Neural cell (in vitro differentiated cells): ENCODE measurements around the gene P3H3. TPM values are rescaled to one million over a fixed set of nuclear protein-coding genes. Genes with fewer than 3 reads are reported as not detected.

ENCODE experiments used
- H2AFZ ChIP-seq: fragments of 200-600, 300-800 bp; sonication (generic), shearing (Covaris generic); 2 replicates; pipeline ENCODE4 v1.6.0; 2014; ENCODE audit warnings: low read depth, mild to moderate bottlenecking, antibody characterized with exemption, low read length, moderate library complexity
- H3F3A ChIP-seq: fragments of 200-600 bp; shearing (Covaris generic); 2 replicates; pipeline ENCODE4 v1.6.1; 2016; ENCODE audit warnings: mild to moderate bottlenecking, moderate library complexity, mixed read lengths, antibody characterized with exemption, low read length; ENCODE audit not compliant: insufficient read depth, poor library complexity, severe bottlenecking
- H3K27ac ChIP-seq: fragments of 200-600, 300-800 bp; sonication (generic), shearing (Covaris generic); 2 replicates; pipeline ENCODE4 v1.5.1; 2014; ENCODE audit warnings: mild to moderate bottlenecking, low read length, moderate library complexity
- H3K27me3 ChIP-seq: fragments of 300-800, 200-600 bp; sonication (generic), shearing (Covaris generic); 2 replicates; pipeline ENCODE4 v1.6.0; 2014; ENCODE audit warnings: mild to moderate bottlenecking, low read depth, low read length, moderate library complexity; ENCODE audit not compliant: insufficient read depth
- H3K36me3 ChIP-seq: fragments of 300-800, 200-600 bp; sonication (generic), shearing (Covaris generic); 2 replicates; pipeline ENCODE4 v1.5.1; 2014; ENCODE audit warnings: mild to moderate bottlenecking, antibody characterized with exemption, low read length, moderate library complexity; ENCODE audit not compliant: insufficient read depth
- H3K4me2 ChIP-seq: fragments of 300-800, 200-600 bp; sonication (generic), shearing (Covaris generic); 2 replicates; pipeline ENCODE4 v1.6.0; 2014; ENCODE audit warnings: mild to moderate bottlenecking, low read length
- H3K4me3 ChIP-seq: fragments of 300-800, 200-600 bp; sonication (generic), shearing (Covaris generic); 2 replicates; pipeline ENCODE4 v1.5.1; 2014; ENCODE audit warnings: mild to moderate bottlenecking, low read length, moderate library complexity
- H3K79me2 ChIP-seq: fragments of 200-600 bp; shearing (Covaris generic); replicated peaks from 2 replicates; pipeline ENCODE4 v1.6.0; 2014; ENCODE audit warnings: mild to moderate bottlenecking, low read length, moderate library complexity; ENCODE audit not compliant: insufficient read depth
- H3K9ac ChIP-seq: fragments of 300-800, 200-600 bp; sonication (generic), shearing (Covaris generic); 2 replicates; pipeline ENCODE4 v1.6.1; 2016; ENCODE audit warnings: mild to moderate bottlenecking, low read length, mixed read lengths
- H3K9me2 ChIP-seq: fragments of 200-600 bp; shearing (Covaris generic); 2 replicates; pipeline ENCODE4 v1.6.1; 2016; ENCODE audit warnings: mild to moderate bottlenecking, low read length, mixed read lengths; ENCODE audit not compliant: insufficient read depth
- H3K9me3 ChIP-seq: fragments of 200-600, 300-800 bp; sonication (generic), shearing (Covaris generic); 2 replicates; pipeline ENCODE4 v1.6.1; 2016; ENCODE audit warnings: mild to moderate bottlenecking, mixed run types, low read length, moderate library complexity, mixed read lengths
- H4K20me1 ChIP-seq: fragments of 200-600 bp; shearing (Covaris generic); 2 replicates; pipeline ENCODE4 v1.6.1; 2016; ENCODE audit warnings: mild to moderate bottlenecking, mixed run types; ENCODE audit not compliant: insufficient read depth
- CTCF ChIP-seq: fragments of 450-650 bp; IDR thresholded peaks from 2 replicates; pipeline ENCODE4 v1.5.1; 2014; ENCODE audit warnings: antibody characterized with exemption, mild to moderate bottlenecking, moderate library complexity; ENCODE audit not compliant: poor library complexity, severe bottlenecking
- EP300 ChIP-seq: fragments of 450-650 bp; conservative IDR thresholded peaks from 2 replicates; pipeline ENCODE4 v1.6.1; 2014; ENCODE audit warnings: antibody characterized with exemption, mild to moderate bottlenecking, moderate library complexity; ENCODE audit not compliant: poor library complexity, severe bottlenecking
- EZH2 ChIP-seq: fragments of 200-600, 300-800 bp; shearing (Covaris generic), sonication (generic); IDR thresholded peaks from 2 replicates; pipeline ENCODE4 v1.6.1; 2014; ENCODE audit warnings: antibody characterized with exemption, low read length, borderline replicate concordance, mild to moderate bottlenecking; ENCODE audit not compliant: insufficient read depth, poor library complexity, severe bottlenecking
- MXI1 ChIP-seq: fragments of 450-650 bp; conservative IDR thresholded peaks from 2 replicates; pipeline ENCODE4 v1.6.1; 2014; ENCODE audit warnings: antibody characterized with exemption, mild to moderate bottlenecking; ENCODE audit not compliant: poor library complexity, severe bottlenecking
- POLR2AphosphoS5 ChIP-seq: IDR thresholded peaks from 2 replicates; pipeline ENCODE4 v1.6.1; 2012
- RAD21 ChIP-seq: fragments of 450-650 bp; conservative IDR thresholded peaks from 2 replicates; pipeline ENCODE4 v1.6.1; 2014; ENCODE audit warnings: antibody characterized with exemption, mild to moderate bottlenecking, moderate library complexity
- REST ChIP-seq: IDR thresholded peaks from 2 replicates; pipeline ENCODE4 v1.6.1; 2012; ENCODE audit warnings: borderline replicate concordance
- SMC3 ChIP-seq: fragments of 450-650 bp; conservative IDR thresholded peaks from 2 replicates; pipeline ENCODE4 v1.6.1; 2014; ENCODE audit warnings: antibody characterized with exemption, mild to moderate bottlenecking, moderate library complexity; ENCODE audit not compliant: poor library complexity
- TAF1 ChIP-seq: IDR thresholded peaks from 2 replicates; pipeline ENCODE4 v1.6.1; 2012; ENCODE audit warnings: low read depth
- polyA plus RNA-seq: library from polyadenylated mRNA; depleted of rRNA; stranded (reverse); fragments of >200 nt; gene quantifications from 2 replicates; pipeline ENCODE4 v1.2.3, GENCODE V29; 2014

Gene P3H3
- polyA plus RNA-seq, 1 donor from 2014 or later = 58.9 TPM

GRCh38 chr12:6840330-6840729 is 12.1 kb downstream of the P3H3 start:
- Histone ChIP-seq H3F3A (no peaks in the 10 kb centered on the region), H3K4me2 (no peak overlapping the region), H3K79me2 (no peaks in the 10 kb centered on the region), H3K9me2 (no peaks in the 10 kb centered on the region), H3K27me3 (no peaks in the 10 kb centered on the region), H3K4me3 (no peak overlapping the region), H3K9me3 (no peaks in the 10 kb centered on the region), H3K36me3 (no peaks in the 10 kb centered on the region), H3K27ac (no peak overlapping the region), H4K20me1 (no peaks in the 10 kb centered on the region), H3K9ac (no peak overlapping the region), H2AFZ (no peak overlapping the region)
- TF ChIP-seq SMC3 (no peak), POLR2AphosphoS5 (no peak), MXI1 (no peak), EZH2 (no peak), CTCF (no peak), RAD21 (no peak), TAF1 (no peak)

- no peaks in the 10 kb centered on the region for H3K79me2 ChIP-seq
- H3K36me3 ChIP-seq = no peaks in the 10 kb centered on the region
- H3K9ac ChIP-seq = no peak within 1 kb of the TSS
- no peak within 1 kb of the TSS for H2AFZ ChIP-seq
- H3K27me3 ChIP-seq = no peaks in the 10 kb centered on the region
- no peaks in the 10 kb centered on the region for H4K20me1 ChIP-seq
- TF ChIP-seq MXI1 (no peak), TAF1 (no peak), CTCF (no peak), RAD21 (no peak), EZH2 (no peak), REST (no peak), EP300 (no peak), SMC3 (no peak), POLR2AphosphoS5 (no peak)
- H3K27ac ChIP-seq = no peak within 1 kb of the TSS
- H3F3A ChIP-seq = no peaks in the 10 kb centered on the region
- H3K9me2 ChIP-seq = no peaks in the 10 kb centered on the region
- no peaks in the 10 kb centered on the region for H3K9me3 ChIP-seq
- H3K4me2 ChIP-seq = no peak within 1 kb of the TSS
- no peak within 1 kb of the TSS for H3K4me3 ChIP-seq
Observed at GRCh38 chr12:6840761-6841515, 12.7 kb downstream of the P3H3 start, which contains the start of gene GNB3. Gene GNB3 (plus strand): TSS chr12:6840925. CDS start chr12:6841288, 363 bp downstream.
